Measurements from ENCODE around the gene IGFBP3. TPM values are rescaled to one million over a fixed set of nuclear protein-coding genes. Genes with fewer than 3 reads are reported as not detected.

Gene IGFBP3
- total and polyA plus RNA-seq, 2 of the 13 experiments (the other 11 are each of a cell fraction or from before 2014, with no cell fraction given): 57.5 TPM; not detected in 1

DNA sequence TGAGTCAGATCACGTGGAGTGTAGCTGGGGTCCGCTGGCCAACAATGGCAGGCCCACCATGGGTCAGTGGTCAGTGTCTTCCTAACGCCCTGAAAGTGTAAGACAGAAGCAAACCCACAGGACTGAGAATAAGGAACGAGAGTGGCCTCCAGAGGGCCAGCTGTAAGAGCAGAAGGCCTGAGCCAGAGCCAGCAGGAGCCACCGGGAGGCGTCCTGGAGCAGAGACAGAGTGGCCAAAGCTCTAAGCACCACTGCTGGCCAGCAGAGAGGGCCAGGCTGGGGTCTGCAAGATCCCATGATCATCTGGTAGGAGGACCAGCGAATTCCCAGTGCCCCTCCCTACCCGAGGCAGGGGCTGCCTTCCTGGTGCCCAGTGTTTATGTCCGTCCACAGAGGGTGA lies 57.4 kb downstream of the IGFBP3 start (continued):
- TF ChIP-seq ZNF234 (CRISPR knock-in tag; conservative IDR thresholded peaks at IDR 0.05) (no peak), PCBP2 (optimal IDR thresholded peaks at IDR 0.05; ENCODE audit: low read depth, low read length, poor library complexity, severe bottlenecking) (no peak), MTA1 (CRISPR knock-in tag; IDR thresholded peaks at IDR 0.05; ENCODE audit: borderline replicate concordance) (no peak), ZNF44 (CRISPR knock-in tag; IDR thresholded peaks at IDR 0.05) (no peak), ZNF704 (CRISPR knock-in tag; IDR thresholded peaks at IDR 0.05; ENCODE audit: borderline replicate concordance) (no peak), ZBTB20 (CRISPR knock-in tag; IDR thresholded peaks at IDR 0.05; ENCODE audit: borderline replicate concordance, low read depth) (no peak), PHF8 (CRISPR knock-in tag; IDR thresholded peaks at IDR 0.05) (no peak), ZNF263 (CRISPR knock-in tag; IDR thresholded peaks at IDR 0.05) (no peak), ZNF160 (CRISPR knock-in tag; IDR thresholded peaks at IDR 0.05) (no peak), PPARG (CRISPR knock-in tag; conservative IDR thresholded peaks at IDR 0.05) (no peak), BRCA1 (CRISPR knock-in tag; IDR thresholded peaks at IDR 0.05) (no peak), YEATS4 (CRISPR knock-in tag; IDR thresholded peaks at IDR 0.05; ENCODE audit: borderline replicate concordance) (no peak), ZEB1 (IDR thresholded peaks at IDR 0.05; ENCODE audit: insufficient replicate concordance, low read depth) (no peak)
- TF ChIP-seq, protein P1, sequence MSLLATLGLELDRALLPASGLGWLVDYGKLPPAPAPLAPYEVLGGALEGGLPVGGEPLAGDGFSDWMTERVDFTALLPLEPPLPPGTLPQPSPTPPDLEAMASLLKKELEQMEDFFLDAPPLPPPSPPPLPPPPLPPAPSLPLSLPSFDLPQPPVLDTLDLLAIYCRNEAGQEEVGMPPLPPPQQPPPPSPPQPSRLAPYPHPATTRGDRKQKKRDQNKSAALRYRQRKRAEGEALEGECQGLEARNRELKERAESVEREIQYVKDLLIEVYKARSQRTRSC (CRISPR knock-in tag; IDR thresholded peaks at IDR 0.05; ENCODE audit: low read depth): no peak
- TF ChIP-seq, protein P2, sequence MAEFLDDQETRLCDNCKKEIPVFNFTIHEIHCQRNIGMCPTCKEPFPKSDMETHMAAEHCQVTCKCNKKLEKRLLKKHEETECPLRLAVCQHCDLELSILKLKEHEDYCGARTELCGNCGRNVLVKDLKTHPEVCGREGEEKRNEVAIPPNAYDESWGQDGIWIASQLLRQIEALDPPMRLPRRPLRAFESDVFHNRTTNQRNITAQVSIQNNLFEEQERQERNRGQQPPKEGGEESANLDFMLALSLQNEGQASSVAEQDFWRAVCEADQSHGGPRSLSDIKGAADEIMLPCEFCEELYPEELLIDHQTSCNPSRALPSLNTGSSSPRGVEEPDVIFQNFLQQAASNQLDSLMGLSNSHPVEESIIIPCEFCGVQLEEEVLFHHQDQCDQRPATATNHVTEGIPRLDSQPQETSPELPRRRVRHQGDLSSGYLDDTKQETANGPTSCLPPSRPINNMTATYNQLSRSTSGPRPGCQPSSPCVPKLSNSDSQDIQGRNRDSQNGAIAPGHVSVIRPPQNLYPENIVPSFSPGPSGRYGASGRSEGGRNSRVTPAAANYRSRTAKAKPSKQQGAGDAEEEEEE (CRISPR knock-in tag; IDR thresholded peaks at IDR 0.05; ENCODE audit: borderline replicate concordance): no peak

Other genes with a start within 250 kb of the IGFBP3 start
- gene CCDC201, start 48.2 kb downstream of the IGFBP3 start, total RNA-seq (2016; rRNA removed; fragmentation: Illumina TruSeq; extraction: Trizol): not detected in 2 replicates
- gene CCDC201, start 48.2 kb downstream of the IGFBP3 start, polyA plus RNA-seq (2011; rRNA removed): 0.92 and 2.3 TPM in 2 replicates
- gene IGFBP1, start 32.8 kb downstream of the IGFBP3 start, total RNA-seq (2016; rRNA removed; fragmentation: Illumina TruSeq; extraction: Trizol): 2.8 and 5.4 TPM in 2 replicates
- gene IGFBP1, start 32.8 kb downstream of the IGFBP3 start, polyA plus RNA-seq (2011; rRNA removed): 885 and 989 TPM in 2 replicates

Data from HepG2 (cell line).